Neuron (in vitro differentiated cells): Measurements from ENCODE around the gene SLITRK6.

ENCODE experiments used
- H2AFZ ChIP-seq: one replicate; pipeline ENCODE4 v1.6.1; 2013; ENCODE audit warnings: low read depth, mild to moderate bottlenecking, inconsistent platforms, low read length, moderate library complexity
- H3K27me3 ChIP-seq: one replicate; pipeline ENCODE4 v1.6.1; 2013; ENCODE audit warnings: low read length; ENCODE audit not compliant: insufficient read depth
- H3K36me3 ChIP-seq: one replicate; pipeline ENCODE4 v1.6.1; 2013; ENCODE audit warnings: low read length; ENCODE audit not compliant: insufficient read depth
- H3K4me1 ChIP-seq: one replicate; pipeline ENCODE4 v1.6.1; 2013; ENCODE audit warnings: low read length; ENCODE audit not compliant: insufficient read depth
- H3K4me3 ChIP-seq: 2 replicates; pipeline ENCODE4 v1.5.1; 2013; ENCODE audit warnings: mild to moderate bottlenecking, low read length, moderate library complexity
- H3K9me3 ChIP-seq: one replicate; pipeline ENCODE4 v1.6.1; 2013; ENCODE audit warnings: low read length

The SLITRK6 gene

GRCh38 chr13:85799097-85799582 is at the start of gene SLITRK6:
TSS of gene SLITRK6 (minus strand) at chr13:85799419. CDS start at chr13:85796508, 2,911 bp downstream.
- Histone ChIP-seq H3K4me1 (peaks cover 14% of the 10 kb centered on the region), H3K27me3 (no peaks in the 10 kb centered on the region), H3K9me3 (no peaks in the 10 kb centered on the region), H3K4me3 (peak within 1 kb of the TSS; percentile 35), H3K36me3 (no peaks in the 10 kb centered on the region), H2AFZ (peak within 1 kb of the TSS; percentile 33)

GRCh38 chr13:85847012-85847411 is 47.8 kb upstream of the SLITRK6 start:
- Histone ChIP-seq H3K4me3 (no peak overlapping the region), H3K4me1 (no peaks in the 10 kb centered on the region), H2AFZ (no peak overlapping the region), H3K36me3 (no peaks in the 10 kb centered on the region), H3K27me3 (no peaks in the 10 kb centered on the region), H3K9me3 (no peaks in the 10 kb centered on the region)

GRCh38 chr13:85841427-85841826 is 42.2 kb upstream of the SLITRK6 start:
- Histone ChIP-seq H2AFZ (no peak overlapping the region), H3K4me1 (no peaks in the 10 kb centered on the region), H3K36me3 (no peaks in the 10 kb centered on the region), H3K4me3 (no peak overlapping the region), H3K9me3 (no peaks in the 10 kb centered on the region), H3K27me3 (no peaks in the 10 kb centered on the region)

GRCh38 chr13:85833921-85834320 is 34.7 kb upstream of the SLITRK6 start:
- H3K9me3 ChIP-seq, result no peaks in the 10 kb centered on the region
- H3K27me3 ChIP-seq, result no peaks in the 10 kb centered on the region
- no peaks in the 10 kb centered on the region for H3K36me3 ChIP-seq
- no peaks in the 10 kb centered on the region for H3K4me1 ChIP-seq
- H3K4me3 ChIP-seq, result no peak overlapping the region
- H2AFZ ChIP-seq, result no peak overlapping the region

- Histone ChIP-seq H3K4me1 (peaks cover 5% of the 10 kb centered on the region), H3K27me3 (no peaks in the 10 kb centered on the region)
Observed at GRCh38 chr13:85828094-85828684, 29.0 kb upstream of the SLITRK6 start.

GRCh38 chr13:85825454-85825853 is 26.2 kb upstream of the SLITRK6 start:
- Histone ChIP-seq H2AFZ (no peak overlapping the region), H3K27me3 (no peaks in the 10 kb centered on the region), H3K4me1 (peaks cover 5% of the 10 kb centered on the region), H3K36me3 (no peaks in the 10 kb centered on the region), H3K9me3 (no peaks in the 10 kb centered on the region), H3K4me3 (no peak overlapping the region)

More at GRCh38 chr13:85828094-85828684, 29.0 kb upstream of the SLITRK6 start:
- H3K9me3 ChIP-seq, result no peaks in the 10 kb centered on the region
- H3K4me3 ChIP-seq, result no peak overlapping the region
- H2AFZ ChIP-seq, result no peak overlapping the region
- H3K36me3 ChIP-seq, result no peaks in the 10 kb centered on the region

GRCh38 chr13:85823832-85824231 is 24.6 kb upstream of the SLITRK6 start:
- Histone ChIP-seq H3K9me3 (no peaks in the 10 kb centered on the region), H2AFZ (no peak overlapping the region), H3K36me3 (no peaks in the 10 kb centered on the region), H3K4me3 (no peak overlapping the region), H3K4me1 (peaks cover 5% of the 10 kb centered on the region), H3K27me3 (no peaks in the 10 kb centered on the region)

GRCh38 chr13:85819513-85819912 is 20.3 kb upstream of the SLITRK6 start:
- no peak overlapping the region for H3K4me3 ChIP-seq
- H3K9me3 ChIP-seq, result no peaks in the 10 kb centered on the region
- peaks cover 5% of the 10 kb centered on the region for H3K4me1 ChIP-seq
- no peak overlapping the region for H2AFZ ChIP-seq
- no peaks in the 10 kb centered on the region for H3K36me3 ChIP-seq
- no peaks in the 10 kb centered on the region for H3K27me3 ChIP-seq

GRCh38 chr13:85816413-85816812 is 17.2 kb upstream of the SLITRK6 start:
- Histone ChIP-seq H3K4me1 (no peaks in the 10 kb centered on the region), H3K27me3 (no peaks in the 10 kb centered on the region), H3K4me3 (no peak overlapping the region), H3K36me3 (no peaks in the 10 kb centered on the region), H3K9me3 (no peaks in the 10 kb centered on the region), H2AFZ (no peak overlapping the region)

GRCh38 chr13:85812282-85812681 is 13.1 kb upstream of the SLITRK6 start:
- Histone ChIP-seq H2AFZ (no peak overlapping the region), H3K9me3 (no peaks in the 10 kb centered on the region), H3K36me3 (no peaks in the 10 kb centered on the region), H3K4me1 (no peaks in the 10 kb centered on the region), H3K4me3 (no peak overlapping the region), H3K27me3 (no peaks in the 10 kb centered on the region)

- H3K36me3 ChIP-seq, result no peaks in the 10 kb centered on the region
- no peaks in the 10 kb centered on the region for H3K9me3 ChIP-seq
- H2AFZ ChIP-seq, result no peak overlapping the region
- no peaks in the 10 kb centered on the region for H3K27me3 ChIP-seq
- no peak overlapping the region for H3K4me3 ChIP-seq
- H3K4me1 ChIP-seq, result no peaks in the 10 kb centered on the region
Observed at GRCh38 chr13:85808811-85809210, 9.6 kb upstream of the SLITRK6 start.

- Histone ChIP-seq H3K36me3 (no peaks in the 10 kb centered on the region), H3K4me3 (no peak overlapping the region), H3K9me3 (no peaks in the 10 kb centered on the region), H3K27me3 (no peaks in the 10 kb centered on the region), H2AFZ (no peak overlapping the region), H3K4me1 (no peaks in the 10 kb centered on the region)
Observed at GRCh38 chr13:85806553-85807175, 7.4 kb upstream of the SLITRK6 start.

- Histone ChIP-seq H3K27me3 (no peaks in the 10 kb centered on the region), H3K4me1 (peaks cover 14% of the 10 kb centered on the region), H3K9me3 (no peaks in the 10 kb centered on the region), H3K36me3 (no peaks in the 10 kb centered on the region), H3K4me3 (peak overlapping the region; percentile 35), H2AFZ (peak overlapping the region; percentile 33)
Observed at GRCh38 chr13:85798556-85798955, 663 bp downstream of the SLITRK6 start.
